Measurements from ENCODE around the gene ITIH4.

Gene ITIH4

DNA sequence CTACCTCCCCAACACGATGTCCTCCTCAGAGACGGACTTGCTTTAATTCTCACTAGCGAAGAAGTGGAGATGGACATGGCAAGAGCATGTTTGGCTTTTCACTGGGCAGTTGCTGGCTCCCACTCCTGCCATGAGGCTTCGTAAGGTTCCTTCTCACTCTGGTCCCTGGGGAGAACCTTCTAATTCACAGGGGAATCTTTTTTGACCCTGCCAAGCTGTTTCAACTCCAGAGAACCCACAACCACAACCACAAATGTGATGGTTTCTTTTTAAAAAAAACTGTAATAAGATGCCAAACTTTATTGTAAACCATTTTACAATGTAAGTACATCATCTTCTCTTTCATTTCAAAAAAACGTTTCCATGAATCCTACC, 6.0 kb upstream of the ITIH4 start:
- H3K4me3 ChIP-seq (ENCODE audit: low read length) = no peak overlapping the region
- DNase-seq (ENCODE audit: low read depth, low spot score) = no peak

DNA sequence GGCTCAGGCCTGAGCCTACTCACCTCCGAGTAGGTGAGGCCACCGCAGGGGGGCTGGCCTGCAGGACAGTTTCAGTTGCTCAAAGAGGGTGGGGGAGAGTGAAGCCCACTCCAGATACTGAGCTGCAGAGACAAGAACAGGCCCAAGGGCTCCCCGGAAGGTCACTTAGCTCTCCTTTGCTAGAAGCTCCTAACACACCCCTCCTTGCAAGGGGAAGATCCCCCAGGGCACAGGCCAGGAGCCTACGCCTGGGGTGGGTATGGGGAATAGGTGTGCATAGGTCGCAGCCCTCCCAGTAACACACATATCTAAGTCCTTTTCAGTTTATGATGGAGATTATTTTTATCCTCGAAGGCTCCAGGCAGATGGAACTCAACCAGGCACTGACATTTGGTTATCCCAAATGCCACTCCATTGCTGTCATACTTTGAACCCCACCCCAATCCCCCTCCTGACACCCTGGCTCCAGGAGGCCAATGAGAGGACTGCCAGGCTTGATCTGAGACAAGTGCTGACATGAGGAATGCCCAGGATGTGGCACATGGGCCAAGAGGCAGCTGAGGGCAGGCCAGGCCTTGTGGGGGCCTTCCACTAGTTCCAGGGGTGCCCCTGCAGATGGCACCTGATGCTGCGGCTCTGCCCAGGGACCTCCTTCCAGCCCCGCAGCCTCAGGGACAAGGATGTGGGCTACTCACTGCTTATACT, 5.4 kb upstream of the ITIH4 start:
- no peak overlapping the region for H3K4me3 ChIP-seq (ENCODE audit: low read length)

GRCh38 chr3:52834871-52835501, 4.5 kb upstream of the ITIH4 start, which contains the start of gene MUSTN1:
MUSTN1 (minus strand) TSS chr3:52835019; CDS start chr3:52834948, 71 bp downstream.
- DNase-seq (ENCODE audit: low read depth, low spot score) = no peak
- H3K4me3 ChIP-seq (ENCODE audit: low read length) = no peak within 1 kb of the TSS

More for the DNA sequence above, 5.4 kb upstream of the ITIH4 start:
- no peak for DNase-seq (ENCODE audit: low read depth, low spot score)

DNA sequence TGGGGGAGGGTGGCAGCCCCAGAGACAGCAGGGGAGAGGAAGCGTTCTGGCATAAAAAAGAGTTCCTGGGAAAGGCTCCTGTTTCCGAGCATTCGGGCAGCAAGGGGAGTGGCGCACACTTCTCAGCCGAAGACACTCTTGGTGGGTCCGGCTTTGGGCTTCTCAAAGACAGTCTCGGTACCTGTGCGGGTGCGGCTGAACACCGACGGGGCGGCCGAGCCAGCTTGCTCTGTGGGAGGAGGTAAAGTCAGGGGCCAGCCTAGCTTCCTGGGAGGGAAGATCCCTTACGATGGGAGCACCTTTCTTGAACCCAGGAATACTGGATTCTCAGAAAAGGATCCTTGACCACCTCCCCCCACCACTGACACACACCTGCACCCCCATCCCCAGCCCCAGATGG, 2.7 kb upstream of the ITIH4 start:
- H3K4me3 ChIP-seq (ENCODE audit: low read length) = no peak overlapping the region

DNA sequence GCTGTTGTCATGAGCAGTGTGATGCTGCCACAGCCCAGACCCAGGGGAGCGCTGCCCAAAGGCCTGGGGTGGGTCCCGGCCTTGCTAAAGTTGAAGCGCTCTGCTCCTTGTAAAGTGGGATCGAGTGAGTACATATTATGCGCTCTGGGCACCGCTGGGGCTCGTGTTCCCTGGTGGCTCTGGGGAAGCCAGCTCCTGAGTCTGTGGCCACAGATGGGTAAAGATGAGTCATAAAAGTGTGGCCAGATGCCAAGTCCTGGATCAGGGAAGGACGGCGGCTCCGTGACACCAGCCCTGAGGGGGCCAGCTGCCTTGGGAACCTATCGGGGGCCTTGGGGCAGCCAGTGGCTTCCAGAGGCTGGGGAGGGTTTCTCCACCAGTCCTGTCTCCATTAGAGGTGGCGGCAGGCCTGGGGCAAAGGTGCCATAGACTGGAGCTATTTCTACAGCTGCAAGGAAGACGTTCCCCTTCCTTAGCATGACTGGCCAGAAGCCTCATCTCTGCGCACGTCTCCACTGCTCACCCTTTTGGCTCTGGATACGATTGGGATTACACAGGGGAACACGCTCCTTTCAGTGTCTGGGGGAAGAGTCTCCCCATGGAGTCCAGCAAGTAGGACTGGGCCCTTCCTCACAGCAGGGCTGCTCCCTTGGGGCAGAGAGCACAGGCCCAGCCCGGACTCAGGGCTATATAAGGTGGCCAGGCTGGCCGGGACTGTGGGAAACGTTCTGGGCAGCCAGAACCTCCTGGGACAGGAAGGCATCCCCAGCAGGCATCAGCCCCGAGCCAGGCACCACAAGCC, 1.2 kb upstream of the ITIH4 start:
- DNase-seq (ENCODE audit: low read depth, low spot score) = no peak
- H3K4me3 ChIP-seq (ENCODE audit: low read length) = no peak overlapping the region

More for the DNA sequence above, 2.7 kb upstream of the ITIH4 start:
- no peak for DNase-seq (ENCODE audit: low read depth, low spot score)

GRCh38 chr3:52829906-52830463, 487 bp downstream of the ITIH4 start:
- no peak overlapping the region for H3K4me3 ChIP-seq (ENCODE audit: low read length)
- no peak for DNase-seq (ENCODE audit: low read depth, low spot score)

DNA sequence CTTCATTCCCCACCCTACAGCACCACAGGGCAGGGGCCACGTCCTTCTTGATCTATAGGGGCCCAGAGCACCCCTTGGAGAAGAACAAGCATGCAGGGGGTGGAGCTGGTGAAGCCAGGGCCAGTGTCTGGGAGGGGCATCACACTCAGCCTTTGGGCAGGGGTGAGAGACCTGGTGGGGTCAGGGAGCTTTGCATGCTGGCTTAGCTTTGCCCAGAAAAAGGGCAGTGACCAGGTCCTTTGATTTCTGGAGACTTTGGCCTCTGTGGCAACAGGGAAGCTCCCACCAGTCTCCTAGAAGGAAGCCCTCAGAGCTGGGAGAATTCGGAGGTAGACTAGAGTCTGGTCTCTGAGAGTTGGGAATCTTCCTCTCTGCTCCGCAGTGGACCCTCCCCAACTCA, 990 bp downstream of the ITIH4 start:
- DNase-seq (ENCODE audit: low read depth, low spot score) = no peak
- H3K4me3 ChIP-seq (ENCODE audit: low read length) = no peak overlapping the region

DNA sequence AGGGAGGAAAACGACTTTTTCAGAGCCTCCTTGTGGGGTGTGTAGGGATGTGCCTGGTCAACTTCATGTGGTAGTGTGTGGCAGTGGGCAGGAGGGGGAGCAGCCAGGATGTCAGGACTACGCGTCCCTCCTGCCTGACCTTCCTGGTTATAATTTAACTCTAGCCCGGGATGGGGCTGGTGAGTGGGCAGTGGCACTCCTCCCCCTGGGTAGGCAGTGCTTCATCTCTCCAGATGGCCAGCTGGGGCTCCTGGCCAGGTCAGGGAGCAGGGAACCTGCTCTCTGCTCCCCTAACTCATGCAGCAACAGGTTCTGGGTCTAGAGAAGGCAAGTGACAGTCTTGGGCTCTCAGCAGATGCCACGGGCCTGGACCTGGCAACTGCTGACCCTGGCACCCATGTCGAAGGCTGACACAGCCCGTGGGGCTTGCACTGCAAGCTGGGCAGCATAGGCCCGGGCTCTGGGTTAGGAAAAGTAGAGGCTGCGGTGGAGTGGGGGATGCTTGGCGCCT, 2.6 kb downstream of the ITIH4 start:
- no peak overlapping the region for H3K4me3 ChIP-seq (ENCODE audit: low read length)
- DNase-seq (ENCODE audit: low read depth, low spot score) = no peak

- DNase-seq (ENCODE audit: low read depth, low spot score) = no peak
- H3K4me3 ChIP-seq (ENCODE audit: low read length) = no peak overlapping the region
Observed at GRCh38 chr3:52827441-52827840, 3.0 kb downstream of the ITIH4 start.

GRCh38 chr3:52824037-52824436, 6.4 kb downstream of the ITIH4 start:
- no peak for DNase-seq (ENCODE audit: low read depth, low spot score)
- no peak overlapping the region for H3K4me3 ChIP-seq (ENCODE audit: low read length)

GRCh38 chr3:52822363-52822762, 8.1 kb downstream of the ITIH4 start:
- no peak for DNase-seq (ENCODE audit: low read depth, low spot score)
- no peak overlapping the region for H3K4me3 ChIP-seq (ENCODE audit: low read length)

DNA sequence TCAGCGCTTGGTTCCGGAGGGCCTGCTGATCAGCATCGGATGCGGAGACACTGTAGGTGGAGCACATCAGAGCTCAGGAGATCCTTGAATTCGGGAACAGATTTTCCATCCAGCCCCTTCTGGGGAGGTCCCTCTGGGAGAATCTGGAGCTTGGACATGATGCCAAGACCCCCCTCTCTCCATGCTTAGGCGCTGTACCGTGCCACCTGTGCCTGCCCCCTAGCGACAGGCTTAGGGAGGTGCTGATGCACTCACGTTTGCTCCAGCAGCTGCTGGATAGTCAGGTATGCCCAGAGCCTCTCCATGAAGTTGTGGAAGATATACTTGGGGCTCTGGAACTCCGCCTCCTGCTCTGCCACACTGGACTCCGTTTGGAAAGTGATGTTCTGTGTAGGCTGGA, 9.7 kb downstream of the ITIH4 start:
- DNase-seq (ENCODE audit: low read depth, low spot score) = no peak

DNA sequence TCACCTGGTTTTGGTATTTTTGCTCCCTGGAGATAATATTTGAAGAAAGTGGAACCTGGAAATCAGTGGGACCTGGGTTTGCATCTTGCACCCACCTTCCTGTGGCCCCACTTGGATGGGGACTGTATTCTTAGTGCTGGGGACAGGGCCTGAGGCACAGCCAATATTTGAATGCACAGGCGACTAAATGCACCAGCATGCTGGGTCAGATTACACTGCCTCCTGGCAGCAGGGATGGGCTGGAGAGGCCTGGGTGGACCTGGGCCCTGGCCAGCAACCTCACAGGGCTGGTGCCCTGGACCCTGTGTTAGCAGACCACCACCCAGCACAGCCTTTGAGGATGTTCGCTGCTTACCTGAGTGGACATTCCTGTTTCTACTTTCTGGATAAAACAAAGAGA, 10.5 kb downstream of the ITIH4 start:
- no peak overlapping the region for H3K4me3 ChIP-seq (ENCODE audit: low read length)
- DNase-seq (ENCODE audit: low read depth, low spot score) = no peak

More for the DNA sequence above, 9.7 kb downstream of the ITIH4 start:
- no peak overlapping the region for H3K4me3 ChIP-seq (ENCODE audit: low read length)

DNA sequence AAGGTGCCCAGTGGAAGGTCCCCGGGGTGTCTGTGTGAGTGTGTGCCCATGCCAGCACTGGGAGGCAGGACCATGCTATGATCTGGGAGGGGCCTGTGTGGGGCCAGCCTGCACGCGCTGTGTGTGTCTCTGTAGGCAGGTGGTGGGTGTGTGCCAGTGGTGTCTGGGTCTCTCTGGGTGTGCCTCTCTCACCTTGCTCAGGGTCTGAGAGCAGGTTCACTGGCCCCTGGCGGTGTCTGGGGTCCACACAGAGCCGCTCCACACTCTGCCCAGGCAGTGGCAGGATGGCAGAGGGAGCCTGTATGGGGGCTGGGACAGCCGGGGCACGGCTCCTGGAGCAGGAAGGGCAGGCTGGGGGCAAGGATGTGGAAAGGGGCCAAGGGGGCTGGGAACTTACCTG, 12.6 kb downstream of the ITIH4 start:
- DNase-seq (ENCODE audit: low read depth, low spot score) = no peak
- H3K4me3 ChIP-seq (ENCODE audit: low read length) = no peak overlapping the region

GRCh38 chr3:52817221-52817620, 13.3 kb downstream of the ITIH4 start:
- DNase-seq (ENCODE audit: low read depth, low spot score) = no peak

DNA sequence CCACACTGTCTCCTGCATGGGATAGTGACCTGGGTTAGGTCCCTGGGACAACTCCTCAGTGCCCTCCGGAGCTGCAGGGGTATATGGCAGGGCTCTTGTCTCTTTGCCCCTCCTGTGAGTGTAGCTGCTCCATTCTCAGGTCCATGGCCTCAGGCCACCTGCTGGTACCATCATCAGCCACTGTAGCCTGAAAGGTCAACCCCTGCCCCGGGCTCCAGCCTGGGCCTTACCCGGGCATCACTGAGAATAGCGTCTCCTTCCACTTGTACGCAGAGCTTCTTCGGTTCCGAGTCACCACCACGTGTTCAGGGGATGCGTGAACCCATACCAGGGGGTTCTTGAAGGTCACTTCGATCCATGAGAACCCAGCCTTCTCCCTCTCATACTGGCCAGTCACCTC, 13.8 kb downstream of the ITIH4 start:
- DNase-seq (ENCODE audit: low read depth, low spot score) = no peak
- H3K4me3 ChIP-seq (ENCODE audit: low read length) = no peak overlapping the region

More at GRCh38 chr3:52817221-52817620, 13.3 kb downstream of the ITIH4 start:
- no peak overlapping the region for H3K4me3 ChIP-seq (ENCODE audit: low read length)

DNA sequence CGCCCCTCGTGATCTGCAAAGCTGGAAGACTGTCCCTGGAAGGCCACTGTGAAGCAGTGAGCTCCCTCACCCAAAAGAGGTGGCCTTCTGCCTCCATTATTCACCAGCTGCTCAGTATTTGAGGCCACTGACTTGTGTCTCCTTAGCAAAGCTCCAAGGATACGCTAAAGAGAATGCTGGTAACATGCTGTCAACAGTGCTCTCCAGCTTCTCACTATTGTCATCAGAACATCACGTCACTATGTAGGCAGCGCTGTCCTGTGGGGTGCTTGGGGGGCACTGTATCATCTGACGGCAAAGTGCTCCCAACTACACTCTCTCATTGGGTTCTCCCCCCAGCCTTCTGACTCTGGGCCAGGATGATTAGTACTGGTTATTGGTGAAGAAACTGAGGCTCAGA, 14.3 kb downstream of the ITIH4 start:
- no peak overlapping the region for H3K4me3 ChIP-seq (ENCODE audit: low read length)
- no peak for DNase-seq (ENCODE audit: low read depth, low spot score)

DNA sequence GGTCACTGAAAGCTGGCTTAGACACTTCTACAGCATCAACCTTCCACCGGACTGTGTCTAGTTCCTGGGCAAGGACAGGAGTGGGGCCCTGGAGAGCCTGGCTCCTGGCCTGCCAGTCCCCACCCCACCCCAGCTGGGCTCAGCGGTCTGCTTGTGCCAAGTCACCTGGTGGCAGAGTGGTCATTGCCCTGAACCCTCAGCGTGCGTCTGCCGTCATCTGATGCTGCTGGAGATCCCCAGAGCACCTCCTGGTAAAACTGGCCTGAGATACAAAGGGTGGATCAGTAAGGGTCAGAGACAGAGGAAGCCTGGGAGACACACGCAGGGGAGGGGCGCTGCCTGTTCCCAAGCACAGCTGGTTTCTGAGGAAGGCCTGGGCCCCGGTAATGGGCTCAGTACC, 16.7 kb downstream of the ITIH4 start:
- H3K4me3 ChIP-seq (ENCODE audit: low read length) = no peak overlapping the region
- no peak for DNase-seq (ENCODE audit: low read depth, low spot score)

GRCh38 chr3:52811452-52812011, 18.9 kb downstream of the ITIH4 start:
- DNase-seq (ENCODE audit: low read depth, low spot score) = peak; percentile 40
- no peak overlapping the region for H3K4me3 ChIP-seq (ENCODE audit: low read length)

Data from Jurkat, Clone E6-1 (cell line).